HG02571 (cell line): Measurements from ENCODE around the gene RPIA.
"Not testable (repeated sequence)": the region's sequence is repeated elsewhere in the genome, so short reads cannot be mapped to it uniquely, and the experiment has no call there.

Experiments
- ATAC-seq: cut with Tn5 transposase; IDR thresholded peaks from one replicate; pipeline ENCODE4 v1.9.1; 2021; ENCODE audit warnings: mild to moderate bottlenecking, moderate library complexity; ENCODE audit not compliant: unreplicated experiment

RPIA gene

DNA sequence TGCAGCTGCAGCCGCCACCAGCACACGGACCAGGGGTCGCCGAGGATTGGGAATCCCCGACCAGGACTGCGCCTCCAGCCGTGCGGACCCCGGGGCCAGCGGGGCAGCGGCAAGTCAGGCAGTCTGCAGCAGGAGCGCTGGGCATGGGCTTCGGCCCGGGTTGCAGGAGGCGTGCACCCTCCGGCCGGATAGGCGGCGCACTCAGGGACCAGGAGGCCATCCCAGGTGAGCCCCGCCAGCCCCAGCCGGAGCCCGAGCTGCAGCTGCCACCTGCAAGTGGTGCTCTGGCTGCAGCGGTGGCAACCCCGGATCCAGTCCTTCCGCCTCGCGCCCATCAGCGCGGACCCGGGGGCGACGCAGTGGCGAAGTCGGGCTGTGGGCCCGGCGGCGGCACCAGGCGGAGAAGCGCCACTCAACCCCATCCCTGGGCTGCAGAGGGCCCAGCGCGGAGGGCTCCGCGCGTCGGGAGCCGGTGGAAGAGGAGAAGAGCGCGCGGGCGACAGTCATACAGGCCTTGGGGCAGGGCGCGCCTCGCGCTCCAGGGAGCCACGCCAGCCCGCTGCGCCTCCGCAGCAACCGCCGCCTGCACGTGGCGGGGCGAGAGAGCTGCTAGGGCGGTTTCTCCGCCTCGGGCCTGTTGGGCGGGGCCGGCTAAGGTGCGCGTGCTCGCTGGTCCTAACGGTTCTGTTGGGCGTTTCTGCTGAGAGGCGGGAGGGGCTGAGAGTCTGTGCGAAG, 73.8 kb downstream of the RPIA start:
- ATAC-seq, result no peak

DNA sequence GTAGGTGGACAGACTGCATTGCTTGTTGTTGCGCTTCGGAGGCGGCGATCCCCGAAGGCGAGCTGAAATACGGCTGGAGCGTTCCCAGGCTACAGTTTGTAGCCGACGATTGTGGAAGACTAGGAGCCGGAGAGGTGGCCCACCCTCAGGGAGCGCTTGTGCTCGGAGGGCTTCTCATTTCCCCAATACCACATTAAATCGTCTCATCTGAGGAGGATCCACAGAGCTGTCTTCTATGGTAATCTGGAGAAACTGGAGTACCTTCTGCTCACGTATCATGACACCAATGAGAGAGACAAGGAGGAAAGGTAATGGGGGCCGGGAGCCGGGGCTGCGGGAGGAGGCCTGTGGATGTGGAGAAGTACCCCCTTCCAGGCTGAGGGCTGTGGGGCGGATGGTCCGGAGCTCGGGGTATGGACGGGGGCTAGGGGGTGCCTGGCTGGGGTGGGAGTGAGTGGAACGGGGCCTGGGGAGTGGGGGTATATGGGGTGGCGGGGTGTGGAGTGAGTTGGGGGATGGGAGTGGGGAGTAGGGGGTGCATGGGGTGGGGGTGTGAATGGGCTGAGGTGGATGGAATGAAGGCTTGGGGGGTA, 74.5 kb downstream of the RPIA start:
- not testable (repeated sequence) for ATAC-seq

DNA sequence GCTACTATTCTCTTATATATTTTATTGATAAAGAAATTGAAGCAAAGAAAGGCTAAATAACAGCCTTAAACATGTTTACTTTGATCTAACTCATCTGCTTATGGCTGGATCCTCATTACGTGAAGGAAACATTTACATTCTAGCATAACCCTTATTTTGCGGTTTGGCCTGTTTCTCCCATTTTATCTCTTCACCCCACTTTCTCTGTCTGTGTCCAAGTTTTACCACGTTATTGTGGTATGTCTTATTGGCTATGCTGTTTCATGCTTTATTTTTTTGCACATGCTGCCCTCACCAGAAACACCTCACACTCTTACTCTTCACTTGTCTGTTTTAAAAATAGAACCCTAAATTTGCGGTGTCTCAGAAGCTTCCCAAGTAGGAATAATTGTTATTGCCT, 78.5 kb downstream of the RPIA start:
- ATAC-seq, result no peak

DNA sequence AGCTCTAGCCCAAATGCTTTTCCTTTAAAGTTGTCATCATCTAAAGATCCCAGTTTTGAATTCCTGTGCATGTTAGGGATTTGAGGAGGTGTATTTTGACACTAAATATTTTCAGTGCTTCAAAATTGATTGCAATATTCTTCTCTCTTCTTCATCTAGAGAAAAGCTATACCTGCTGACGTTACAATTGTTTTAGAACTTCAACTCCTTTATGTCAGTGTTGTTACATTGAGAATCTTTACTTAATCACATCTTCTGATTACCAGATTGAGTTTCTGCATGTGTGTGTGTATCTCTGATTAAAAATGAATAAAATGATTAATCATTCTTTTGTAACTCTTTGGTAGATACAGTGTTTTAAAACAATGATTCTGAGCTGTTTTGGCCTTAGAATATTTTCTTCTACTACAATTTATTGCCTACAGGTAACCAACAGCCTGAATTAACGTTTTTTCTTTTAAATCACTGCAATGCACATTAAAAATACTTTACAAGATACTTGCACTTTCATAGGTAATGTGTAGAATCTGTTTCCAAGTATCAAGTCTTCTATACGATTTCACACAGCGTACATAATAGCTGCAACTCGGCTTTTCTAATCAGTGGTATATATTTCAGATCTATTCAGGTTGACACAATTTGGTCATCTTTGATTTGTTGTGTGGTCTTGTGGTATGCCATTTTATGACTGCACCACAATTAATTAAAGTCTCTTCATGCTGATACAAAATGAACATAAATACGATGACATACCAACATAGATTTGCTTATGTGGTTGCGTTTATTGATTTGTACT, 82.0 kb downstream of the RPIA start:
- not testable (repeated sequence) for ATAC-seq

DNA sequence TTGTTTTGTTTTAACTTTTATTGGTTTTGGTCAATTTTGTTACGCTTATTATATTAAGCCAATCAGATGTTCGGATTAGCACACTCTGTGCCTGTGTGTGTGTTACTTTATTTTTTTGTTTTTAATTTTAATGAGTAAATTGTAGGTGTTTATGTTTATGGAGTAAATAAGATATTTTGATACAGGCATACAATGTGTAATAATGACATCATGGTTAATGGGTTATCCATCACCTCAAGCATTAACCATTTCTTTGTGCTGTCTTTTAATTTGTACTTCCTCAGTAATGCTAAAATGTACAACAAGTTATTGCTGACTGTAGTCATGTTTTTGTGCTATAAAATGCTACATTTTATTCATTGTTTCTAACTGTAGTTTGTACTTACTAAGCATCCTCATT, 97.7 kb downstream of the RPIA start:
- ATAC-seq, result not testable (repeated sequence)

DNA sequence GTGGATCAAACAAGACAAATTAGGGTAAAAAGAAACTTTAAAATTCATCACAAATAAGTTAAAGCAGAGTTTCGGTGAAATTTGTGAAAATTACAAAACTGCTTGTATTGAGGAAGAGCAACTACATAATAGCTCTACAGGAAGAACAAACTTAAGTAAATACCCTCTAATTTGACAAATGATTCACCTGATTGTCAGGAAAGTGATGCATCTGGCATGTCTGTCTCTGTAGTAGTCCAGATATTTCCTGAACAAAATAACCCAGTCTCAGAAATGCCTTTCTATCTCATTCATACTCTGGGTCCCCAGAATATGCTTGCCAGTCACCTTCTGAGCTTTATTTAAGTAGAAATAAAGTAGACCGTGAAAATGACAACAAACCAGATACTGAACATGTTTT, 104.5 kb downstream of the RPIA start:
- ATAC-seq, result not testable (repeated sequence)

DNA sequence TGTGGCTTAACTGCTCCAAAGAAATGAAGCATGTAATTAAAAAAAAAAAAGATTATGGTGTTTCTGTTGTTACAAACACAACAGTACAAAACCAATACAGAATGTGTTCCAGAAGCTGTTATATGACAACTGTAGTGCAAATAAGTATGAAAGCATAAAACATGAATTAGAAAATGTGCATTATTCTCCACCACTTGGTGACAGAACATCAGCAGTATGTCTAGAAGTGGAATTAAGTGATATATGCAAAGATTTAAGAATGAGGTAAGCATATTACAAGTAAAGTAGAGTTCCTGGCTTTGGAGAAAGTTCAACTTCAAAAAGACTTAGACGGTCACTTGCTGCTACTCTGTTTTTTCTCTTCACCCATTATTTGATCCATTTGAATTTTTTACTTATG, 105.0 kb downstream of the RPIA start:
- ATAC-seq, result not testable (repeated sequence)

DNA sequence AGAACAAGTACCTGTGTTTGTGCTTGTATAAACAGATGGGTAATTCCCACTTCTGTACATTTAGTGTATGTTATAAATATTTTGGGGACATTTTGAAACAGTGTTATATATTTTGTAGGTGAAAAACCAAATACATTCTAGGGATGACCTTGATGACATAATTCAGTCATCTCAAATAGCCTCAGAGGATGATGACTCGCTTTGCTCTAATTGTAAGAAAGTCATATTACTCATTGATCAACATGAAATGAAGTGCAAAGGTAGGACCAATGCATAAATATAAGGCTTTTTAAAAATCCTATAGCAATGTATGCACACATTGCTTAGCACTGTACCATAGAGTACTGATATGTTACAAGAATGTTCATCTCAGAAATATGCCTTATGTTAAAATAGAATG, 105.7 kb downstream of the RPIA start:
- ATAC-seq, result not testable (repeated sequence)
